ENCODE results near the gene TMEM53. TPM values are rescaled to one million over a fixed set of nuclear protein-coding genes. Genes with fewer than 3 reads are reported as not detected.

The TMEM53 gene
- total RNA-seq, 2 donors from 2014 or later: 2.7 to 6.9 TPM

- no peaks in the 10 kb centered on the region for H3K9me3 ChIP-seq
These were observed 38.1 kb downstream of the TMEM53 start for GRCh38 chr1:44636083-44636687.

GRCh38 chr1:44635439-44635838 lies 38.8 kb downstream of the TMEM53 start:
- intact Hi-C loops (cut with DNase I): no loop called here
- WGBS: 92% methylated on average over 9 of the region's 9 CpGs
- Histone ChIP-seq H3K27me3 (replicated peaks; ENCODE audit: insufficient read depth) (no peaks in the 10 kb centered on the region), H3K4me1 (replicated peaks) (peaks cover 10% of the 10 kb centered on the region), H3K9me3 (no peaks in the 10 kb centered on the region), H3K36me3 (peaks cover 0 to 17% of the 10 kb centered on the region in 2 donors), H3K27ac (no peak overlapping the region), H3K4me3 (no peak overlapping the region)
- no peak for DNase-seq (ENCODE audit: low spot score)
- TF ChIP-seq POLR2AphosphoS5 (IDR thresholded peaks at IDR 0.05) (no peak), CTCF (IDR thresholded peaks at IDR 0.05) (no peak), POLR2A (IDR thresholded peaks at IDR 0.05) (no peak)

More at GRCh38 chr1:44636083-44636687, 38.1 kb downstream of the TMEM53 start:
- no peak overlapping the region for H3K27ac ChIP-seq
- no peak overlapping the region for H3K4me3 ChIP-seq
- DNase-seq (ENCODE audit: low spot score): no peak
- peaks cover 0 to 17% of the 10 kb centered on the region in 2 donors for H3K36me3 ChIP-seq
- intact Hi-C loops (cut with DNase I): no loop called here
- 90% methylated on average over 14 of the region's 14 CpGs for WGBS
- TF ChIP-seq CTCF (IDR thresholded peaks at IDR 0.05): no peak
- no peak for TF ChIP-seq POLR2AphosphoS5 (IDR thresholded peaks at IDR 0.05)
- TF ChIP-seq POLR2A (IDR thresholded peaks at IDR 0.05): no peak
- peaks cover 13% of the 10 kb centered on the region for H3K4me1 ChIP-seq (replicated peaks)
- H3K27me3 ChIP-seq (replicated peaks; ENCODE audit: insufficient read depth): no peaks in the 10 kb centered on the region

- DNase-seq (ENCODE audit: low spot score): no peak
- TF ChIP-seq POLR2A (IDR thresholded peaks at IDR 0.05) (no peak), POLR2AphosphoS5 (IDR thresholded peaks at IDR 0.05) (no peak), CTCF (IDR thresholded peaks at IDR 0.05) (no peak)
- Histone ChIP-seq H3K27ac (no peak overlapping the region), H3K9me3 (no peaks in the 10 kb centered on the region), H3K27me3 (replicated peaks; ENCODE audit: insufficient read depth) (no peaks in the 10 kb centered on the region), H3K36me3 (peaks cover 0 to 17% of the 10 kb centered on the region in 2 donors), H3K4me1 (replicated peaks) (peaks cover 10% of the 10 kb centered on the region), H3K4me3 (no peak overlapping the region)
- intact Hi-C loops (cut with DNase I): no loop called here
- 93% methylated on average over 3 of the region's 3 CpGs for WGBS
These were observed 39.6 kb downstream of the TMEM53 start for GRCh38 chr1:44634606-44635189.

- WGBS: 11% methylated on average over 9 of the region's 9 CpGs
- H3K36me3 ChIP-seq: peaks cover 0 to 15% of the 10 kb centered on the region in 2 donors
- no peaks in the 10 kb centered on the region for H3K27me3 ChIP-seq (replicated peaks; ENCODE audit: insufficient read depth)
- intact Hi-C loops (cut with DNase I): no loop called here
- H3K4me3 ChIP-seq: peak overlapping the region; percentile 53 to 81
- H3K9me3 ChIP-seq: no peaks in the 10 kb centered on the region
- H3K27ac ChIP-seq: peak overlapping the region; percentile 84 to 90
- TF ChIP-seq CTCF (IDR thresholded peaks at IDR 0.05): no peak
- TF ChIP-seq POLR2A (IDR thresholded peaks at IDR 0.05): no peak
- TF ChIP-seq POLR2AphosphoS5 (IDR thresholded peaks at IDR 0.05): no peak
- DNase-seq (ENCODE audit: low spot score): no peak
- peaks cover 10% of the 10 kb centered on the region for H3K4me1 ChIP-seq (replicated peaks)
These were observed 41.7 kb downstream of the TMEM53 start for GRCh38 chr1:44632598-44632997.

All from prostate gland (tissue), 2 donors.